ENCODE measurements around the gene BTNL8.
A peak's percentile ranks its signal among the peaks of the same experiment; 100 is the strongest.

Gene BTNL8

GRCh38 chr5:180909782-180910181, 10.8 kb downstream of the BTNL8 start:
- TF ChIP-seq, protein P1, sequence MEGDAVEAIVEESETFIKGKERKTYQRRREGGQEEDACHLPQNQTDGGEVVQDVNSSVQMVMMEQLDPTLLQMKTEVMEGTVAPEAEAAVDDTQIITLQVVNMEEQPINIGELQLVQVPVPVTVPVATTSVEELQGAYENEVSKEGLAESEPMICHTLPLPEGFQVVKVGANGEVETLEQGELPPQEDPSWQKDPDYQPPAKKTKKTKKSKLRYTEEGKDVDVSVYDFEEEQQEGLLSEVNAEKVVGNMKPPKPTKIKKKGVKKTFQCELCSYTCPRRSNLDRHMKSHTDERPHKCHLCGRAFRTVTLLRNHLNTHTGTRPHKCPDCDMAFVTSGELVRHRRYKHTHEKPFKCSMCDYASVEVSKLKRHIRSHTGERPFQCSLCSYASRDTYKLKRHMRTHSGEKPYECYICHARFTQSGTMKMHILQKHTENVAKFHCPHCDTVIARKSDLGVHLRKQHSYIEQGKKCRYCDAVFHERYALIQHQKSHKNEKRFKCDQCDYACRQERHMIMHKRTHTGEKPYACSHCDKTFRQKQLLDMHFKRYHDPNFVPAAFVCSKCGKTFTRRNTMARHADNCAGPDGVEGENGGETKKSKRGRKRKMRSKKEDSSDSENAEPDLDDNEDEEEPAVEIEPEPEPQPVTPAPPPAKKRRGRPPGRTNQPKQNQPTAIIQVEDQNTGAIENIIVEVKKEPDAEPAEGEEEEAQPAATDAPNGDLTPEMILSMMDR (IDR thresholded peaks at IDR 0.05) = no peak
- H3K27me3 ChIP-seq = no peaks in the 10 kb centered on the region
- peak overlapping the region; percentile 53 to 74 for H3K4me3 ChIP-seq (ENCODE audit: low read depth in 1 of 2, low read length in 1 of 2)
- H3K4me1 ChIP-seq (ENCODE audit: control insufficient read depth in 1 of 2, insufficient read depth in 1 of 2, low read depth in 1 of 2, low read length in 1 of 2) = peaks cover 38 to 60% of the 10 kb centered on the region in 2 experiments
- peaks cover 31% of the 10 kb centered on the region for H3K36me3 ChIP-seq
- H3K27ac ChIP-seq = peak overlapping the region; percentile 95
- H3K9me3 ChIP-seq = no peaks in the 10 kb centered on the region

GRCh38 chr5:180910182-180910581, 11.2 kb downstream of the BTNL8 start:
- peak overlapping the region; percentile 95 for H3K27ac ChIP-seq
- H3K4me1 ChIP-seq (ENCODE audit: control insufficient read depth in 1 of 2, insufficient read depth in 1 of 2, low read depth in 1 of 2, low read length in 1 of 2) = peaks cover 42 to 64% of the 10 kb centered on the region in 2 experiments
- H3K4me3 ChIP-seq (ENCODE audit: low read depth in 1 of 2, low read length in 1 of 2) = peak overlapping the region; percentile 53 to 74
- peaks cover 35% of the 10 kb centered on the region for H3K36me3 ChIP-seq
- H3K9me3 ChIP-seq = no peaks in the 10 kb centered on the region
- TF ChIP-seq, protein P1 (IDR thresholded peaks at IDR 0.05) = no peak
- H3K27me3 ChIP-seq = no peaks in the 10 kb centered on the region

DNA sequence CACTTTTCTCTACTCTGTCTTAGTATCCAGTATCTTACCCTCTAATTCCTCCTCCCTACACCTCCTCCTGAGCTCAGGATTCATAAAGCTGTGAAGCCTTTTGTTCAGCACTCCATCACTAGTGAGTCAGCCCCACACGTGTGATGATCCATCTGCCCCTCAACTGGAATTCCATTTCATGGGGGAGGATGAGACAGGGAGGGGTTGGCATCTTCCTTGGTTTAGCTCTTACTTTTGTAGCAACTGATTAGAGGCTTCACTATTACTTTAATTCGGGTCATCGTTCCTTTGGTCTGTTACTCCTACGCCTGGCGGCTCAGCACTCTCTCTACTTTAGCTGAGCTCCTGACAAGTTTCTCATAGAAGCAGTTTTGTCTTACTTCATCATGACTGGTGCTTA, 11.8 kb downstream of the BTNL8 start:
- Histone ChIP-seq H3K9me3 (no peaks in the 10 kb centered on the region), H3K4me3 (ENCODE audit: low read depth in 1 of 2, low read length in 1 of 2) (peak overlapping the region; percentile 53 to 74), H3K27me3 (no peaks in the 10 kb centered on the region), H3K36me3 (peaks cover 36% of the 10 kb centered on the region), H3K4me1 (ENCODE audit: control insufficient read depth in 1 of 2, insufficient read depth in 1 of 2, low read depth in 1 of 2, low read length in 1 of 2) (peaks cover 48 to 70% of the 10 kb centered on the region in 2 experiments), H3K27ac (peak overlapping the region; percentile 95)
- TF ChIP-seq, protein P1 (IDR thresholded peaks at IDR 0.05) = no peak

GRCh38 chr5:180914646-180915045, 15.7 kb downstream of the BTNL8 start:
- peak overlapping the region; percentile 77 for H3K27ac ChIP-seq
- peaks cover 42 to 61% of the 10 kb centered on the region in 2 experiments for H3K4me1 ChIP-seq (ENCODE audit: control insufficient read depth in 1 of 2, insufficient read depth in 1 of 2, low read depth in 1 of 2, low read length in 1 of 2)
- H3K36me3 ChIP-seq = peaks cover 36% of the 10 kb centered on the region
- H3K9me3 ChIP-seq = no peaks in the 10 kb centered on the region
- H3K27me3 ChIP-seq = no peaks in the 10 kb centered on the region
- H3K4me3 ChIP-seq (ENCODE audit: low read depth in 1 of 2, low read length in 1 of 2) = peak overlapping the region in 1 of 2 experiments; percentile 5
- TF ChIP-seq, protein P1 (IDR thresholded peaks at IDR 0.05) = no peak

- peak overlapping the region; percentile 77 for H3K27ac ChIP-seq
- H3K4me3 ChIP-seq (ENCODE audit: low read depth in 1 of 2, low read length in 1 of 2) = peak overlapping the region in 1 of 2 experiments; percentile 6
- no peaks in the 10 kb centered on the region for H3K27me3 ChIP-seq
- peaks cover 30 to 54% of the 10 kb centered on the region in 2 experiments for H3K4me1 ChIP-seq (ENCODE audit: control insufficient read depth in 1 of 2, insufficient read depth in 1 of 2, low read depth in 1 of 2, low read length in 1 of 2)
- H3K9me3 ChIP-seq = no peaks in the 10 kb centered on the region
- peaks cover 36% of the 10 kb centered on the region for H3K36me3 ChIP-seq
- TF ChIP-seq, protein P1 (IDR thresholded peaks at IDR 0.05) = no peak
These were observed 17.0 kb downstream of the BTNL8 start for GRCh38 chr5:180915924-180916323.
